A549 (cell line): Measurements from ENCODE around the gene ZNF638. TPM values are rescaled to one million over a fixed set of nuclear protein-coding genes. Genes with fewer than 3 reads are reported as not detected.

ENCODE experiments used
- ATAC-seq, 2 experiments: fragments of 200-7000 bp in 1 of 2; fragments of >200 bp in 1 of 2; cut with Nextera tagmentation in 1 of 2; cut with Tn5 transposase in 1 of 2; 3 replicates each; pipeline versions ENCODE4 v1.8.0 to v1.9.1; 2018 to 2020; ENCODE audit warnings: mild to moderate bottlenecking in 1 of 2, moderate library complexity in 1 of 2
- CTCF ChIA-PET: fragments of 300-600 bp; sonication (Branson Sonifier 250); formaldehyde crosslinking; extraction: SDS; loops from one replicate; lab custom pipeline; 2021; ENCODE audit warnings: antibody characterized with exemption, inconsistent platforms; lab: Yijun Ruan, JAX
- POLR2A ChIA-PET: fragments of 350-600 bp; formaldehyde crosslinking; extraction: SDS; loops from one replicate; lab custom pipeline; 2021; ENCODE audit warnings: antibody characterized with exemption, inconsistent platforms; lab: Yijun Ruan, JAX
- DNase-seq, 2 experiments: peaks; one replicate each; pipeline versions ENCODE4 v3.0.0 to v3.0.0-alpha.2; 2011 to 2016; ENCODE audit warnings: low read depth in 1 of 2, low spot score in 1 of 2
- FAIRE-seq: peaks from 2 replicates; lab custom pipeline; 2011; peaks lifted over from hg19 to GRCh38; lab: Jason Lieb, UNC
- H3K27ac ChIP-seq, 2 experiments: fragments of >200 bp; sonication (Bioruptor Twin); formaldehyde crosslinking; 3 replicates each; pipeline ENCODE4 v1.5.1; 2016 to 2017
- H3K4me1 ChIP-seq: fragments of >200 bp; sonication (Bioruptor Twin); formaldehyde crosslinking; 3 replicates; pipeline ENCODE4 v1.6.1; 2016
- H3K4me2 ChIP-seq: fragments of >200 bp; sonication (Bioruptor Twin); formaldehyde crosslinking; 3 replicates; pipeline ENCODE4 v1.6.1; 2016
- H3K4me3 ChIP-seq: fragments of >200 bp; sonication (Bioruptor Twin); formaldehyde crosslinking; 3 replicates; pipeline ENCODE4 v1.5.1; 2016
- H3K9me3 ChIP-seq: fragments of >200 bp; sonication (Bioruptor Twin); formaldehyde crosslinking; 3 replicates; pipeline ENCODE4 v1.6.1; 2016
- CBX2 ChIP-seq: fragments of 200-600 bp; sonication (generic); IDR thresholded peaks from 2 replicates; pipeline ENCODE4 v1.6.1; 2016; ENCODE audit warnings: low read depth, mild to moderate bottlenecking, borderline replicate concordance
- CHD2 ChIP-seq: fragments of 150-350 bp; IDR thresholded peaks from 2 replicates; pipeline ENCODE4 v1.6.1; 2014; ENCODE audit warnings: low read length; ENCODE audit not compliant: partially characterized antibody
- EHMT2 ChIP-seq: fragments of 200-600 bp; sonication (generic); IDR thresholded peaks from 2 replicates; pipeline ENCODE4 v1.6.1; 2016; ENCODE audit warnings: antibody characterized with exemption, low read depth, mild to moderate bottlenecking, moderate library complexity
- FOXS1 ChIP-seq: fragments of 250-450 bp; sonication (Bioruptor Pico); IDR thresholded peaks from 2 replicates; pipeline ENCODE4 v1.5.0; 2020; ENCODE audit warnings: mild to moderate bottlenecking, moderate library complexity
- HDAC2 ChIP-seq: fragments of 200-600 bp; sonication (generic); IDR thresholded peaks from 2 replicates; pipeline ENCODE4 v1.6.1; 2016
- HOXA7 ChIP-seq: fragments of 250-450 bp; sonication (Bioruptor Pico); IDR thresholded peaks from 2 replicates; pipeline ENCODE4 v1.5.0; 2020; ENCODE audit warnings: mild to moderate bottlenecking, moderate library complexity
- HOXB5 ChIP-seq: fragments of 250-450 bp; sonication (Bioruptor Pico); IDR thresholded peaks from 2 replicates; pipeline ENCODE4 v1.5.0; 2020; ENCODE audit warnings: mild to moderate bottlenecking, moderate library complexity
- JUN ChIP-seq, 2 experiments: fragments of >200 bp; sonication (Bioruptor Twin); formaldehyde crosslinking; IDR thresholded peaks; 2 replicates in 1 of 2; 3 replicates in 1 of 2; pipeline ENCODE4 v1.6.1; 2016 to 2017
- JUNB ChIP-seq: fragments of >200 bp; sonication (Bioruptor Twin); formaldehyde crosslinking; IDR thresholded peaks from 2 replicates; pipeline ENCODE4 v1.6.1; 2016
- KDM1A ChIP-seq: fragments of 200-600 bp; sonication (generic); IDR thresholded peaks from 2 replicates; pipeline ENCODE4 v1.6.1; 2016; ENCODE audit warnings: low read depth, mild to moderate bottlenecking
- MAFK ChIP-seq: fragments of 450-650 bp; IDR thresholded peaks from 2 replicates; pipeline ENCODE4 v1.6.1; 2014; ENCODE audit not compliant: partially characterized antibody
- MAX ChIP-seq: IDR thresholded peaks from 2 replicates; pipeline ENCODE4 v1.6.1; 2012
- MAZ ChIP-seq: fragments of 150-350 bp; IDR thresholded peaks from 2 replicates; pipeline ENCODE4 v1.6.1; 2014; ENCODE audit warnings: antibody characterized with exemption, low read depth, low read length, borderline replicate concordance
- NFE2L2 ChIP-seq: fragments of 150-350 bp; conservative IDR thresholded peaks from 2 replicates; pipeline ENCODE4 v1.6.1; 2014; ENCODE audit warnings: low read length
- NPAS2 ChIP-seq: fragments of 250-450 bp; sonication (Bioruptor Pico); IDR thresholded peaks from 2 replicates; pipeline ENCODE4 v1.8.0; 2022; ENCODE audit warnings: mild to moderate bottlenecking, moderate library complexity, borderline replicate concordance
- NR3C1 ChIP-seq: fragments of >200 bp; sonication (Bioruptor Twin); formaldehyde crosslinking; IDR thresholded peaks from 3 replicates; pipeline ENCODE4 v1.6.1; 2017
- POLR2A ChIP-seq: IDR thresholded peaks from 2 replicates; pipeline ENCODE4 v1.6.1; 2012; ENCODE audit warnings: mild to moderate bottlenecking, low read length
- RAD21 ChIP-seq, 2 experiments: fragments of >200 bp in 1 of 2; sonication (Bioruptor Twin) in 1 of 2; formaldehyde crosslinking in 1 of 2; IDR thresholded peaks in 1 of 2; conservative IDR thresholded peaks in 1 of 2; 2 replicates in 1 of 2; 3 replicates in 1 of 2; pipeline ENCODE4 v1.6.1; 2012 to 2018; ENCODE audit warnings: inconsistent platforms in 1 of 2
- RARB ChIP-seq: fragments of 250-450 bp; sonication (Bioruptor Pico); IDR thresholded peaks from 2 replicates; pipeline ENCODE4 v1.8.0; 2021; ENCODE audit warnings: mild to moderate bottlenecking, moderate library complexity
- RCOR1 ChIP-seq: fragments of 150-350 bp; IDR thresholded peaks from 2 replicates; pipeline ENCODE4 v1.6.1; 2014; ENCODE audit warnings: antibody characterized with exemption, low read length, low read depth
- RFX5 ChIP-seq: fragments of 450-650 bp; IDR thresholded peaks from 2 replicates; pipeline ENCODE4 v1.7.1; 2014; ENCODE audit warnings: antibody characterized with exemption, mild to moderate bottlenecking, moderate library complexity
- RNF2 ChIP-seq: fragments of 200-600 bp; sonication (generic); IDR thresholded peaks from 2 replicates; pipeline ENCODE4 v1.6.1; 2016; ENCODE audit warnings: low read depth, mild to moderate bottlenecking, antibody characterized with exemption, moderate library complexity, borderline replicate concordance
- ZFP36 ChIP-seq: fragments of 450-650 bp; IDR thresholded peaks from 2 replicates; pipeline ENCODE4 v1.6.1; 2014; ENCODE audit warnings: borderline replicate concordance; ENCODE audit not compliant: partially characterized antibody
- ZNF302 ChIP-seq: fragments of 250-450 bp; sonication (Bioruptor Pico); IDR thresholded peaks from 2 replicates; pipeline ENCODE4 v1.9.0; 2021; ENCODE audit warnings: inconsistent platforms, mild to moderate bottlenecking, moderate library complexity
- ZSCAN20 ChIP-seq: fragments of 250-450 bp; sonication (Bioruptor Pico); IDR thresholded peaks from 2 replicates; pipeline ENCODE4 v1.8.0; 2022; ENCODE audit warnings: mild to moderate bottlenecking, moderate library complexity
- WGBS: methylation state at CpG from one replicate; pipeline ENCODE4 v1.1.6; 2017; ENCODE audit errors: missing lambda C conversion rate; 5-methylcytosine and 5-hydroxymethylcytosine counted together
- polyA plus RNA-seq, 4 experiments: library from polyadenylated mRNA; depleted of rRNA in 3 of 4; stranded (reverse); fragments of >200 nt; fragmentation: RNase III in 1 of 4; extraction: RNeasy Plus Mini Kit Qiagen cat#74134 plus additional on column Dnase treatment in 1 of 4; gene quantifications; 2 replicates in 3 of 4; 3 replicates in 1 of 4; pipeline ENCODE4 v1.2.3, GENCODE V29; 2011 to 2017
- TF ChIP-seq, protein P1 (sequence below): fragments of 250-450 bp; sonication (Bioruptor Pico); IDR thresholded peaks from 2 replicates; pipeline ENCODE4 v1.5.0; 2021; ENCODE audit warnings: mild to moderate bottlenecking, moderate library complexity, borderline replicate concordance
- TF ChIP-seq, protein P2 (sequence below): fragments of 450-650 bp; IDR thresholded peaks from 2 replicates; pipeline ENCODE4 v1.6.1; 2014; ENCODE audit warnings: antibody characterized with exemption
- TF ChIP-seq, protein P3 (sequence below): fragments of >200 bp; sonication (Bioruptor Twin); formaldehyde crosslinking; IDR thresholded peaks from 3 replicates; pipeline ENCODE4 v1.6.1; 2016
- TF ChIP-seq, protein P4 (sequence below): IDR thresholded peaks from 2 replicates; pipeline ENCODE4 v1.6.1; 2012

ZNF638 gene
- polyA plus RNA-seq, 2 of the 4 experiments (the other 2 are of a cell fraction), result 74.2 to 160 TPM

DNA sequence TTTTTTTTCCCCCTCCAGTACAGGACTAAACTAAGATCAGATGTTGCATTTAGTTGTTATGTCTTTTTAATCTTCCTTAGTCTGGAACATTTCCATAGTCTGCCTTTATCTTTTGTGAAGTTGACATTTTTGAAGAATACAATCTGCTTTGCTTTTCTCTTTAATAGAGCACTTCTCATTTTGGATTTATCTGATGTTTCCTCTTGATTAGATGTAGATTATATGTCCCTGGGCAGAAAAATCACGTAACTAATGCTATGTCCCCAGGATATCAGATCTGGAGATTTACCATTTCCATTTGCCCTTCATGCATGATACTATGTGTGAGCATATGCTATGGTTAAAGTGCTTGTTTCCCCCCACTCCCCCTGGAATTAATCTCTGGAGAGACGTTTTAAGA, 6.2 kb downstream of the ZNF638 start:
- Histone ChIP-seq H3K4me2 (no peak overlapping the region), H3K4me1 (peaks cover 35% of the 10 kb centered on the region), H3K27ac (no peak overlapping the region), H3K9me3 (no peaks in the 10 kb centered on the region), H3K4me3 (no peak overlapping the region)
- no peak for ATAC-seq
- no peak for FAIRE-seq
- POLR2A ChIA-PET, result no interaction called here
- WGBS, result 84% methylated on average over 2 of the region's 2 CpGs
- DNase-seq, result no peak
- no peak for TF ChIP-seq NFE2L2
- TF ChIP-seq ZNF302 (CRISPR knock-in tag), result no peak
- no peak for TF ChIP-seq RNF2
- no peak for TF ChIP-seq JUN (IDR thresholded peaks at IDR 0.05)
- TF ChIP-seq CBX2, result no peak
- no peak for TF ChIP-seq HDAC2
- TF ChIP-seq, protein P1, sequence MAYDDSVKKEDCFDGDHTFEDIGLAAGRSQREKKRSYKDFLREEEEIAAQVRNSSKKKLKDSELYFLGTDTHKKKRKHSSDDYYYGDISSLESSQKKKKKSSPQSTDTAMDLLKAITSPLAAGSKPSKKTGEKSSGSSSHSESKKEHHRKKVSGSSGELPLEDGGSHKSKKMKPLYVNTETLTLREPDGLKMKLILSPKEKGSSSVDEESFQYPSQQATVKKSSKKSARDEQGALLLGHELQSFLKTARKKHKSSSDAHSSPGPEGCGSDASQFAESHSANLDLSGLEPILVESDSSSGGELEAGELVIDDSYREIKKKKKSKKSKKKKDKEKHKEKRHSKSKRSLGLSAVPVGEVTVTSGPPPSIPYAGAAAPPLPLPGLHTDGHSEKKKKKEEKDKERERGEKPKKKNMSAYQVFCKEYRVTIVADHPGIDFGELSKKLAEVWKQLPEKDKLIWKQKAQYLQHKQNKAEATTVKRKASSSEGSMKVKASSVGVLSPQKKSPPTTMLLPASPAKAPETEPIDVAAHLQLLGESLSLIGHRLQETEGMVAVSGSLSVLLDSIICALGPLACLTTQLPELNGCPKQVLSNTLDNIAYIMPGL (CRISPR knock-in tag), result no peak
- TF ChIP-seq RARB (CRISPR knock-in tag), result no peak
- no peak for TF ChIP-seq RFX5
- CTCF ChIA-PET, result no interaction called here

- no peak overlapping the region for H3K4me2 ChIP-seq
- H3K4me3 ChIP-seq, result no peak overlapping the region
- no peak overlapping the region for H3K27ac ChIP-seq
- DNase-seq, result no peak
- H3K9me3 ChIP-seq, result no peaks in the 10 kb centered on the region
- 91% methylated on average over 2 of the region's 2 CpGs for WGBS
- no peak for TF ChIP-seq KDM1A
- TF ChIP-seq RAD21 (conservative IDR thresholded peaks at IDR 0.05 in 1 of 2, IDR thresholded peaks at IDR 0.05 in 1 of 2), result no peak
- TF ChIP-seq MAX, result no peak
- no peak for TF ChIP-seq MAZ
- TF ChIP-seq, protein P2, sequence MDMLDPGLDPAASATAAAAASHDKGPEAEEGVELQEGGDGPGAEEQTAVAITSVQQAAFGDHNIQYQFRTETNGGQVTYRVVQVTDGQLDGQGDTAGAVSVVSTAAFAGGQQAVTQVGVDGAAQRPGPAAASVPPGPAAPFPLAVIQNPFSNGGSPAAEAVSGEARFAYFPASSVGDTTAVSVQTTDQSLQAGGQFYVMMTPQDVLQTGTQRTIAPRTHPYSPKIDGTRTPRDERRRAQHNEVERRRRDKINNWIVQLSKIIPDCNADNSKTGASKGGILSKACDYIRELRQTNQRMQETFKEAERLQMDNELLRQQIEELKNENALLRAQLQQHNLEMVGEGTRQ, result no peak
- TF ChIP-seq POLR2A, result no peak
- no peak for TF ChIP-seq HOXA7 (CRISPR knock-in tag)
- TF ChIP-seq JUNB, result no peak
- TF ChIP-seq, protein P3, sequence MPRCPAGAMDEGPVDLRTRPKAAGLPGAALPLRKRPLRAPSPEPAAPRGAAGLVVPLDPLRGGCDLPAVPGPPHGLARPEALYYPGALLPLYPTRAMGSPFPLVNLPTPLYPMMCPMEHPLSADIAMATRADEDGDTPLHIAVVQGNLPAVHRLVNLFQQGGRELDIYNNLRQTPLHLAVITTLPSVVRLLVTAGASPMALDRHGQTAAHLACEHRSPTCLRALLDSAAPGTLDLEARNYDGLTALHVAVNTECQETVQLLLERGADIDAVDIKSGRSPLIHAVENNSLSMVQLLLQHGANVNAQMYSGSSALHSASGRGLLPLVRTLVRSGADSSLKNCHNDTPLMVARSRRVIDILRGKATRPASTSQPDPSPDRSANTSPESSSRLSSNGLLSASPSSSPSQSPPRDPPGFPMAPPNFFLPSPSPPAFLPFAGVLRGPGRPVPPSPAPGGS, result no peak
- no peak for TF ChIP-seq HDAC2
- TF ChIP-seq EHMT2, result no peak
- TF ChIP-seq RCOR1, result no peak
- ChIA-PET CTCF (interaction anchor here (1.7 kb wide), 1 partner anchor 8 kb away, joined by 4 read pairs; the partner anchor contains the start of gene ZNF638), POLR2A (no interaction called here)
- H3K4me1 ChIP-seq, result peaks cover 19% of the 10 kb centered on the region
- FAIRE-seq, result no peak
- ATAC-seq, result no peak
Observed at GRCh38 chr2:71339685-71340084, 8.1 kb downstream of the ZNF638 start.

GRCh38 chr2:71340176-71340575, 8.6 kb downstream of the ZNF638 start:
- Histone ChIP-seq H3K4me3 (no peak overlapping the region), H3K4me1 (peaks cover 19% of the 10 kb centered on the region), H3K9me3 (no peaks in the 10 kb centered on the region), H3K27ac (no peak overlapping the region), H3K4me2 (no peak overlapping the region)
- ChIA-PET CTCF (interaction anchor here (0.7 to 1.7 kb wide), 2 partner anchors 9 to 1523 kb away, joined by 3 to 4 read pairs; partner anchors contain the start of gene ZNF638), POLR2A (interaction anchor here (0.6 kb wide), 1 partner anchor 9 kb away, joined by 3 read pairs; the partner anchor contains the start of gene ZNF638)
- 77% methylated on average over 3 of the region's 3 CpGs for WGBS
- TF ChIP-seq JUNB (no peak), NPAS2 (no peak), ZSCAN20 (no peak), NR3C1 (no peak), ZFP36 (no peak), CBX2 (no peak), RCOR1 (no peak), FOXS1 (CRISPR knock-in tag) (no peak), HOXB5 (CRISPR knock-in tag) (no peak), MAFK (no peak), CHD2 (no peak)
- TF ChIP-seq, protein P4, sequence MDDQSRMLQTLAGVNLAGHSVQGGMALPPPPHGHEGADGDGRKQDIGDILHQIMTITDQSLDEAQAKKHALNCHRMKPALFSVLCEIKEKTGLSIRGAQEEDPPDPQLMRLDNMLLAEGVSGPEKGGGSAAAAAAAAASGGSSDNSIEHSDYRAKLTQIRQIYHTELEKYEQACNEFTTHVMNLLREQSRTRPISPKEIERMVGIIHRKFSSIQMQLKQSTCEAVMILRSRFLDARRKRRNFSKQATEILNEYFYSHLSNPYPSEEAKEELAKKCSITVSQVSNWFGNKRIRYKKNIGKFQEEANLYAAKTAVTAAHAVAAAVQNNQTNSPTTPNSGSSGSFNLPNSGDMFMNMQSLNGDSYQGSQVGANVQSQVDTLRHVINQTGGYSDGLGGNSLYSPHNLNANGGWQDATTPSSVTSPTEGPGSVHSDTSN, result no peak
- TF ChIP-seq, protein P3, result no peak
- DNase-seq (no peak), FAIRE-seq (no peak), ATAC-seq (no peak)
